OCI-LY3 (cell line): Measurements from ENCODE around the gene DNAH10.

ENCODE experiments used
- H2AFZ ChIP-seq: fragments of 200-600, 300-600 bp; shearing (Covaris generic); 2 replicates; pipeline ENCODE4 v1.6.0; 2014; ENCODE audit warnings: antibody characterized with exemption, low read depth, low read length
- H3K27ac ChIP-seq: fragments of 200-600, 300-600 bp; sonication (generic); 2 replicates; pipeline ENCODE4 v1.5.1; 2014; ENCODE audit warnings: mild to moderate bottlenecking, low read length, moderate library complexity, mixed read lengths
- H3K27me3 ChIP-seq: fragments of 200-600, 300-600 bp; sonication (generic); 2 replicates; pipeline ENCODE4 v1.6.1; 2014; ENCODE audit warnings: low read depth, low read length, mixed read lengths
- H3K36me3 ChIP-seq: fragments of 200-600, 300-600 bp; sonication (generic); replicated peaks from 2 replicates; pipeline ENCODE3; 2014; ENCODE audit warnings: low read depth, low read length, mixed read lengths
- H3K4me1 ChIP-seq: fragments of 300-600, 200-600 bp; sonication (generic); 2 replicates; pipeline ENCODE4 v1.6.1; 2014; ENCODE audit warnings: low read length, mixed read lengths
- H3K4me2 ChIP-seq: fragments of 200-600, 300-600 bp; sonication (generic); 2 replicates; pipeline ENCODE4 v1.6.1; 2014; ENCODE audit warnings: low read length, mixed read lengths
- H3K4me3 ChIP-seq: fragments of 300-600, 200-600 bp; sonication (generic); 2 replicates; pipeline ENCODE4 v1.5.1; 2014; ENCODE audit warnings: antibody characterized with exemption, mild to moderate bottlenecking, low read length, moderate library complexity
- H3K79me2 ChIP-seq: fragments of 300-600, 200-600 bp; shearing (Covaris generic); 2 replicates; pipeline ENCODE4 v1.6.1; 2014; ENCODE audit warnings: mild to moderate bottlenecking, low read length, mixed read lengths
- H3K9ac ChIP-seq: fragments of 300-600, 200-600 bp; shearing (Covaris generic); 2 replicates; pipeline ENCODE4 v1.6.0; 2014; ENCODE audit warnings: mild to moderate bottlenecking, low read length, moderate library complexity
- H3K9me3 ChIP-seq: fragments of 200-600, 300-600 bp; shearing (Covaris generic); 2 replicates; pipeline ENCODE4 v1.6.1; 2014; ENCODE audit warnings: low read length, mixed read lengths; ENCODE audit not compliant: insufficient read depth
- H4K20me1 ChIP-seq: fragments of 200-600, 300-600 bp; sonication (generic); 2 replicates; pipeline ENCODE4 v1.6.1; 2016; ENCODE audit warnings: low read length, mixed read lengths; ENCODE audit not compliant: insufficient read depth
- EZH2phosphoT487 ChIP-seq: fragments of 200-600 bp; shearing (Covaris generic); IDR thresholded peaks from 2 replicates; pipeline ENCODE4 v1.6.1; 2018; ENCODE audit warnings: antibody characterized with exemption, mixed run types, low read depth
- TF ChIP-seq, protein P1 (sequence below): fragments of 200-600, 300-600 bp; sonication (generic); IDR thresholded peaks from 2 replicates; pipeline ENCODE4 v1.5.1; 2014; ENCODE audit warnings: antibody characterized with exemption, low read length, low read depth

The DNAH10 gene

DNA sequence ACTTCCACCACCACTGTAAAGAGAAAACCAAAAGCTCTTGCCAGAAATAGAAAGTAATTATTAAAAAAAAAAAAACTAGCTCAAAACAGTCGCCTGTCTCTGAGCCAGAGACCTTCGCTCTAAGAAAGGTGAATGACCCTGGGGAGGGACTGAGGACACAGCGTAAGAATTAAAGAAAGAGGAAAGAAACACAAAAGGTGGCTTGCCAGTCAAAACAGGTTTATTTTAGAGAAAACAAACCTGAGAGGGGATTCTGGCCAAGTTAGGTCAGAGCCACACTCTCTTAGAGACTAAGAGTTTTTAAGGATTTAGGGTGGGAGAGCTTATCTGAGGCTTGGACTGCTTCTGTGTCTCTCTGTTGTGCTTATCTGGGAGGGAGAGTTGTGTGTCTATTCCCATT, 66.0 kb downstream of the DNAH10 start:
- TF ChIP-seq, protein P1, sequence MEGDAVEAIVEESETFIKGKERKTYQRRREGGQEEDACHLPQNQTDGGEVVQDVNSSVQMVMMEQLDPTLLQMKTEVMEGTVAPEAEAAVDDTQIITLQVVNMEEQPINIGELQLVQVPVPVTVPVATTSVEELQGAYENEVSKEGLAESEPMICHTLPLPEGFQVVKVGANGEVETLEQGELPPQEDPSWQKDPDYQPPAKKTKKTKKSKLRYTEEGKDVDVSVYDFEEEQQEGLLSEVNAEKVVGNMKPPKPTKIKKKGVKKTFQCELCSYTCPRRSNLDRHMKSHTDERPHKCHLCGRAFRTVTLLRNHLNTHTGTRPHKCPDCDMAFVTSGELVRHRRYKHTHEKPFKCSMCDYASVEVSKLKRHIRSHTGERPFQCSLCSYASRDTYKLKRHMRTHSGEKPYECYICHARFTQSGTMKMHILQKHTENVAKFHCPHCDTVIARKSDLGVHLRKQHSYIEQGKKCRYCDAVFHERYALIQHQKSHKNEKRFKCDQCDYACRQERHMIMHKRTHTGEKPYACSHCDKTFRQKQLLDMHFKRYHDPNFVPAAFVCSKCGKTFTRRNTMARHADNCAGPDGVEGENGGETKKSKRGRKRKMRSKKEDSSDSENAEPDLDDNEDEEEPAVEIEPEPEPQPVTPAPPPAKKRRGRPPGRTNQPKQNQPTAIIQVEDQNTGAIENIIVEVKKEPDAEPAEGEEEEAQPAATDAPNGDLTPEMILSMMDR: no peak
- no peak for TF ChIP-seq EZH2phosphoT487
- Histone ChIP-seq H3K9ac (no peak overlapping the region), H3K36me3 (no peaks in the 10 kb centered on the region), H3K4me3 (no peak overlapping the region), H3K4me2 (no peak overlapping the region), H3K27ac (no peak overlapping the region), H3K9me3 (no peaks in the 10 kb centered on the region), H3K79me2 (no peaks in the 10 kb centered on the region), H4K20me1 (no peaks in the 10 kb centered on the region), H3K4me1 (no peaks in the 10 kb centered on the region), H2AFZ (no peak overlapping the region), H3K27me3 (peaks cover 10% of the 10 kb centered on the region)

DNA sequence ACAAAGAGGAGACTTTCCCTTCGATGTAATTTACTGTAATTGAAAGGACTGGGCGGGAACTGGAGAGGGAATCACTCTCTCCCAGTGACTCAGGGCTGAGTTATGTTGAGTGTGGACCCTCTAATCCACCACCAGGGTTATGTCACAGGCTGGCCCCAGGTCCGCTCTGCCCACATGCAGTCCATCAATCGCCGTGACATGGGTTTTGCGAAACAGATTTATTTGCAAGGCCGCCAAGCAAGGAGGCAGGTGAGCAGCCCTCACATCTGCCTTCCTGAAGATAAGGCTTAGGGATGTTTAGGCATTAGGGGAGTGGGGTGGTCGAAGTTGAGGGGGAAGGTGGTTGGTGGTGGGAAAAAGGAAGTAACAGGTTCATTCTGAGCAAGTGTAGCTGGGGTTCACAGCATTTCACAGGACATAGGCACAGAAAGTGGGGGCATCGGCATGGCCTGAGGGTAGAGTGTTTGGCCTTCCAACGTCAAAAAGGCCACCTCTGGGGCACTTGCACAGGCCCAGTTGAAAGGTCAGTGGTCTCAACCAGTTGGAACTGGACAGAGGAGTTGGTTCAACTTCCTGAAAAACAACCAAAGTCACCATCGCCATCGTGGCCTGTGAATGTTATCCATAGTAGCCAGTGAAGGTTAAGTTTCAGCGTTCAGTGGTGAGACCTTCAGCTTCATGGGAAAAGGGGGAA, 66.9 kb downstream of the DNAH10 start:
- TF ChIP-seq, protein P1: no peak
- no peak for TF ChIP-seq EZH2phosphoT487
- H3K36me3 ChIP-seq: no peaks in the 10 kb centered on the region
- H3K4me1 ChIP-seq: no peaks in the 10 kb centered on the region
- no peak overlapping the region for H3K9ac ChIP-seq
- no peaks in the 10 kb centered on the region for H4K20me1 ChIP-seq
- H3K9me3 ChIP-seq: no peaks in the 10 kb centered on the region
- no peak overlapping the region for H3K4me2 ChIP-seq
- H3K27me3 ChIP-seq: peaks cover 8% of the 10 kb centered on the region
- no peak overlapping the region for H2AFZ ChIP-seq
- H3K79me2 ChIP-seq: no peaks in the 10 kb centered on the region
- H3K27ac ChIP-seq: no peak overlapping the region
- H3K4me3 ChIP-seq: no peak overlapping the region

DNA sequence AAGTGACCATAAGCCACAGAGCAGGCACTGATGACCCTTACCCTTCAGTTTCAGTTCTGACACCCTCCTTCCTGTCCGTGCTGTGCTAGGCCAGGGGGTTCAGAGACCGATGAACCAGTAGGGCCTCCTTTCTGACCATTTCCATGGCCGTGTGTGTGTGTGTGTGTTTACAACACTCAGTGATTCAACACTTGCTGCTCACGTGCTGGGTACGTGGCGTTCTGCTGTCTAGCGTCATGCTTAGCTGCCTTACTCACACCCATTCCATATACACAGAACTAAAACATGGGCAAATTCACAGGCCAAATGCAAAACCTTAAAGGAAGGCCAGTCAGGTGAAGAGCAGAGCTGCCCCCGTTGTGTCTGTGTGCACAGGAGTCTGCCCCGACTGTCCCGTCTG, 67.5 kb downstream of the DNAH10 start:
- no peaks in the 10 kb centered on the region for H4K20me1 ChIP-seq

DNA sequence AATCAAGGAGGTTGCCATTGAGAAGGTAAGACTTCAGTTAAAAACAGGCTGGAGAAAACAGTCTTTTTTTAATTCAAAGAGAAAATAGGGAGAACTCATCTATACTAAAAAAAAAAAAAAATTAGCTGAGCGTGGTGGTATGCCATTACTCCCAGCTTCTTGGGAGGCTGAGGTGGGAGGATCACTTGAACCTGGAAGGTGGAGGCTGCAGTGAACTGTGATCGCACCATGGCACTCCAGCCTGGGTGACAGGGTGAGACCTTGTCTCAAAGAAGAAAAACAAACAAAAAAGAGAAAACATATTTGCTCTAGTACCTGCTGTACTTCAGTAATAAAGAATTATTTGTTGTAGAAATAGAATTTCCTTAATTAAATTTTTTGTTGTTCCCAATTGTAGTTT, 68.6 kb downstream of the DNAH10 start:
- Histone ChIP-seq H3K4me3 (no peak overlapping the region), H3K27ac (no peak overlapping the region), H3K9me3 (0 out of 2 replicates have a peak, but pooled peaks cover 4% of the 10 kb centered on the region), H3K9ac (no peak overlapping the region), H3K4me1 (no peaks in the 10 kb centered on the region), H4K20me1 (no peaks in the 10 kb centered on the region), H3K36me3 (no peaks in the 10 kb centered on the region), H3K4me2 (no peak overlapping the region), H2AFZ (no peak overlapping the region), H3K79me2 (no peaks in the 10 kb centered on the region), H3K27me3 (peaks cover 8% of the 10 kb centered on the region)
- TF ChIP-seq EZH2phosphoT487: no peak
- TF ChIP-seq, protein P1: no peak

More for the DNA sequence above, 67.5 kb downstream of the DNAH10 start:
- TF ChIP-seq EZH2phosphoT487: no peak
- TF ChIP-seq, protein P1: no peak
- H3K36me3 ChIP-seq: no peaks in the 10 kb centered on the region
- no peak overlapping the region for H2AFZ ChIP-seq
- H3K9me3 ChIP-seq: 0 out of 2 replicates have a peak, but pooled peaks cover 1% of the 10 kb centered on the region
- no peaks in the 10 kb centered on the region for H3K4me1 ChIP-seq
- H3K9ac ChIP-seq: no peak overlapping the region
- H3K4me3 ChIP-seq: no peak overlapping the region
- no peak overlapping the region for H3K4me2 ChIP-seq
- H3K79me2 ChIP-seq: no peaks in the 10 kb centered on the region
- no peak overlapping the region for H3K27ac ChIP-seq
- peaks cover 8% of the 10 kb centered on the region for H3K27me3 ChIP-seq
